Activated CD8-positive, alpha-beta memory T cell treated with anti-CD3 and anti-CD28 coated beads for 4 hours (primary cell): ENCODE data around the gene LIFR.

Experiments
- DNase-seq, 2 donors: peaks; one replicate each; pipeline ENCODE4 v3.0.0-alpha.2; 2020; ENCODE audit warnings: low read depth in 2 of 2

Gene LIFR

DNA sequence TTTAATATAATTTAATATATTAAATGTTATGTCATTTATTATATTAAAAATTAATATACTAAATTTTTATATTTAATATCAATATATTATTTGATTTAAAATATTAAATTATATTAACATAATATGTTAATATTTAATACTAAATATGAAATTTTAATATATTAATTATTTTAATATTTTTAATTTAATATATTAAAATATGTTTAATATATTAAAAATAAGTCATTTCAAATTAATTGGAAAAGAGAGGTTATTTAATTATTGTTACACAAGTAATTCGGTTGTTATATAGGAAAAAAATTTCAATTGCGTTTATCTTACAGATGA, 114.2 kb downstream of the LIFR start:
- no peak for DNase-seq

DNA sequence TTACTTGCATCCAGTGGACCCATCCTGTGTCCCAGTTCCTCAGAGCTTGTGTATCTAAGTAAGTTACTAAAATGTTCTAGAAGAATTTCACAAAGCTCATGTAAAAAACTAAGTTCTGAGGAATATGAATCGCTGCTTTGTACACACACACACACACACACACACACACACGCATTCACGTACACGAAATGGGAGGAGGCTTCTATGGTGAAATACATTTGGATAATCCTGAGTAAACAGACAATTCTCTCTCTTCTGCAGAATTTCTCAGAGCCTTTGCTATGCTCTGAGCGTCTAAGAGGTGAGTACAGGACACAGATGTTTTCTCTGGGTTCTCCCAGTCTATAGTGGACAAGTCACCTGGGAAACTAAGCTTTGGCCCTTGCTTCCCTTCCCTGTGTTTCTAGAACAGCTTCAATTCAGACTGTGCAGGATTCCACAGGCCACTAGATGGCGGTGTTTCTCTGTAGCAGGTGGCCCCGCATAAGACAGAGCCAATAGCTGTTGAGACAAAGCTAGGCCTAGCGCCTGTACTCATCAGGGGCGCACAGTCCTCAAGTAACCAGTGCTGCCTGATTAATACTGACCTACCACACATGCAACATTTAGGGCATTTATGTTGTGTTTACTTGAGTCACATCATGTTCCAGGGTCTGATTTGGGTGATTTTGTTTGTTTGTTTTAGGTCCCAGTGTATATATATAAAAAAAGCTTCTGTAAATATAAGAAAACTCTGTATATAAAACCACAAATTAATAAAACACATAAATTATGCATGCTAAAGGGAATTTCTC, 114.8 kb downstream of the LIFR start:
- DNase-seq: peak; percentile 49 to 62

DNA sequence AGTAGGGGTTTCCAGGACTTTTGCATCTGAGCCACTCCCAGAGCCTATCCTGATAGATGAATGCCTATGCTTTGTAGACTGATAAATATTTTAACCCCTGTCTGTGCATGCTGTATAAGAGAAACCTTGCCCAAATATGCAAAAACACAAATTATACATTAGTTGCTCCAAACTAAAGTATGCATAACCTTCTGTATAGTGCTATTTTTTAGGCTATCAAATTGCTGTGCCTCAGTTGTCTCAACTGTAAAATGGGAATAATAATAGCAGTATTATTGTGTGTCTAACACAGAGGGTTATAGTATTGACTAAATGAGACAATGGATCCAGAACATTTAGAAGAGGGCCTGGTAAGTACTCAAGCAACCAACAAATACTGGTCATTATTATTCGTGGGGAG, 117.7 kb downstream of the LIFR start:
- no peak for DNase-seq

GRCh38 chr5:38434966-38435705, 121.3 kb downstream of the LIFR start:
- no peak for DNase-seq

DNA sequence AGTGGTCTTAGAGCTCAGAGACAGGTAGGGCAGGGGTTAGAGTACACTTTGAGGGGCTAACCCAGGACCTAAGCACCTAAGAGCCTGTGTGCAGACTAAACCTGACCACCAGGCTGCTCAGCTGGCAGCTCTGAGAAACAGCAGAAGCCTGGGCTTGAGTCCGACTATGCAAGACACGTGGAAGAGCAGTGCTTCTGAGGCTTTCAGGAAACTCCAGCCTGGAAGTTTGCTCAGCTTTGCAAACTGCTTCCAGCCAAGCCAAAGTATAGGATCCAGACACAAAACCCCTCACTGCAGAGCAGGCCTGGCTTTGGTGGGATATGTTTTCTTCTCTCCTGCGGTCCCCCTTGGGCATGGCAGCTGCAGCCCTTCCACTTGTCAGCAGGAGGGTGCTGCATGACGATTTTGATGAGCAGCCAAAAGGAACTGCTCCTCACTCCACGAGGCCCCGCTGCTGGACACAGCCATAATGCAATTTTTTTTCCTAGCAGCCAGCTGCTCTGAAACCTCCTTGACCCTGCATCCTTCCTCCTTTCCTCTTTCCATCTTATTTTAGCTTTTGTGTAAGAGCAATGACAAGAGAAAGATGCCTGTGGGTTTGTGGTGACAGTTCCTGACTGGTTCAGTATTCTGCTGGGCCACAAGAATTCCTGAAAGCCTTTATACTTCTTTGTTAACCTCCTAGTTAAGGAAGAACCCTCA, 123.1 kb downstream of the LIFR start:
- no peak for DNase-seq

- DNase-seq: no peak
Observed at GRCh38 chr5:38431242-38431853, 125.1 kb downstream of the LIFR start.

DNA sequence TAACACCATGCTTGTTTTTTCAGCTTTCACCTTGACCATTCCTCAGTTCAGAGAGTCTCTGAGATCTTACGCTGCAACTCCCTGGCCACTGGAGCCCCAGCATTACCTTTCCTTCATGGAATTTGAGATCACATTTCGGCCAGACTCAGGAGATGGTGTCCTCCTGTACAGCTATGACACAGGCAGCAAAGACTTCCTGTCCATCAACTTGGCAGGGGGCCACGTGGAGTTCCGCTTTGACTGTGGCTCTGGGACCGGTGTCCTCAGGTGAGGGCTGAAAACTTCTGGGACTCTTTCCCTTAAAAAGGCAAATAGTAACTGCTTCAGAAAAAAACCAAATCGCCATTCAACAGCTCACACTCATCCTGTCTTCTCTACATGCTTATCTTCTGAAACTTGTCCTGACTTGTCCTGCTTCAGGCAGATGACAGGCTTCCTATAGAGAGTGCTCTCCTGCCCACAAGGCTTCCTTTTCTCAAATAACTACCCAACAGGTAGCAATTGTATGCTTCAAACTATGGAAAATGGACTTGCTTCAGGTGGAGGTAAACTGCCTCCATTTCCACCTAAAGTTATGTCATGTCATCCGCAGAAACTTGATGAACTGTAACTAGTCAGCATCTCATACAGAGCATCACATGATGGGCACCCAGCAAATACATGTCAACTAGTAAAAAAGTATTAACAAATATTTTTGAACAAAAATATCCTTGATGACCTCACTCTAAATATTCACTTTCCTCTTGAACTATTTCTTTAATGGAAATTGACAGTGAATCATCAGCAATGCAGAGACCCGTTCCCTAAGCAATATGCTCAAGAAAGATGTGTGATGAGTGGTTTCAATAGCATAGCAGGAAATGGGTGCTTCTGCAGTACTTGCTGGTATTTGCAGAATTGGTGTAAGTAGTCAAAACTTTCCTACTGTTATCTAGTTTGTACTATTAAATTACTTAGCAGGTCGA, 129.2 kb downstream of the LIFR start:
- DNase-seq: no peak

GRCh38 chr5:38426490-38426889, 130.0 kb downstream of the LIFR start:
- no peak for DNase-seq
